K562 (cell line): ENCODE data around the gene CFD. TPM values are rescaled to one million over a fixed set of nuclear protein-coding genes. Genes with fewer than 3 reads are reported as not detected.

Source experiments
- ATAC-seq: fragments of 200-7000 bp; cut with Tn5 transposase; 3 replicates; pipeline ENCODE4 v1.9.1; 2020; ENCODE audit warnings: moderate library complexity
- BruUV-seq: library from RNA; stranded (reverse); fragments of 400-500 nt; replicated peaks from 2 replicates; lab custom pipeline; 2021; lab: Mats Ljungman, UMichigan
- CTCF ChIA-PET: fragments of 300-600 bp; formaldehyde crosslinking; extraction: SDS; loops from one replicate; lab custom pipeline; 2021; ENCODE audit warnings: low intra/inter-chr PET ratio; lab: Yijun Ruan, JAX
- POLR2A ChIA-PET: fragments of 300-600, 350-650 bp; sonication (Branson Sonifier 250); formaldehyde crosslinking; extraction: SDS; loops from one replicate; lab custom pipeline; 2021; ENCODE audit warnings: antibody characterized with exemption, inconsistent platforms; lab: Yijun Ruan, JAX
- DNase-seq, 4 experiments: peaks; one replicate each; pipeline versions ENCODE4 v3.0.0 to v3.0.0-alpha.2; 2011 to 2018; ENCODE audit warnings: low spot score in 3 of 4, mixed read lengths in 3 of 4; ENCODE audit errors: extremely low read depth in 1 of 4
- FAIRE-seq: peaks from 2 replicates; lab custom pipeline; 2011; peaks lifted over from hg19 to GRCh38; lab: Jason Lieb, UNC
- H2AFZ ChIP-seq: 2 replicates; pipeline ENCODE4 v1.6.0; 2011; ENCODE audit warnings: low read depth, low read length, control low read depth, inconsistent platforms
- H3K27ac ChIP-seq: fragments of 200-600 bp; 3 replicates; pipeline ENCODE4 v1.8.0; 2011; ENCODE audit warnings: low read depth, mild to moderate bottlenecking, control low read depth, inconsistent platforms, low read length, moderate library complexity, mixed read lengths; ENCODE audit errors: extremely low read depth
- H3K27me3 ChIP-seq, 2 experiments: fragments of 300-600 bp in 1 of 2; 2 replicates in 1 of 2; 3 replicates in 1 of 2; pipeline versions ENCODE4 v1.6.0 to v1.8.0; 2011; ENCODE audit warnings: inconsistent platforms in 2 of 2, low read length in 2 of 2, mild to moderate bottlenecking in 1 of 2, mixed read lengths in 1 of 2, moderate library complexity in 1 of 2; ENCODE audit not compliant: control insufficient read depth in 2 of 2, insufficient read depth in 2 of 2
- H3K36me3 ChIP-seq: fragments of 300-600 bp; 3 replicates; pipeline ENCODE4 v1.8.0; 2011; ENCODE audit warnings: mild to moderate bottlenecking, low read length, inconsistent platforms; ENCODE audit not compliant: control insufficient read depth, insufficient read depth
- H3K4me1 ChIP-seq, 2 experiments: fragments of 200-600 bp in 1 of 2; replicated peaks in 1 of 2; 2 replicates in 1 of 2; 3 replicates in 1 of 2; pipeline versions ENCODE4 v1.5.1 to v1.8.0; 2011; ENCODE audit warnings: inconsistent platforms in 2 of 2, low read length in 2 of 2, mild to moderate bottlenecking in 1 of 2, mixed read lengths in 1 of 2, moderate library complexity in 1 of 2; ENCODE audit not compliant: control insufficient read depth in 2 of 2, insufficient read depth in 2 of 2
- H3K4me2 ChIP-seq: 2 replicates; pipeline ENCODE4 v1.6.1; 2011; ENCODE audit warnings: low read length, control low read depth, inconsistent platforms, mixed read lengths; ENCODE audit not compliant: insufficient read depth
- H3K4me3 ChIP-seq: fragments of 200-600 bp; sonication (generic), shearing (Covaris generic); 2 replicates; pipeline ENCODE4 v1.5.1; 2016; ENCODE audit warnings: control low read depth, inconsistent platforms
- H3K79me2 ChIP-seq: fragments of 200-600 bp; 3 replicates; pipeline ENCODE4 v1.8.0; 2011; ENCODE audit warnings: low read length, inconsistent platforms; ENCODE audit not compliant: control insufficient read depth, insufficient read depth
- H3K9ac ChIP-seq, 2 experiments: 2 replicates each; pipeline versions ENCODE4 v1.6.0 to v1.6.1; 2011; ENCODE audit warnings: low read depth in 2 of 2, low read length in 2 of 2, control low read depth in 1 of 2, inconsistent platforms in 1 of 2, mild to moderate bottlenecking in 1 of 2, mixed read lengths in 1 of 2; ENCODE audit not compliant: insufficient read depth in 1 of 2
- H3K9me1 ChIP-seq: one replicate; pipeline ENCODE4 v1.6.0; 2011; ENCODE audit warnings: inconsistent platforms, mild to moderate bottlenecking, low read length, moderate library complexity; ENCODE audit not compliant: control insufficient read depth, insufficient read depth
- H3K9me3 ChIP-seq: replicated peaks from 2 replicates; pipeline ENCODE4 v1.5.1; 2011; ENCODE audit warnings: low read depth, low read length, inconsistent platforms; ENCODE audit not compliant: control insufficient read depth, insufficient read depth
- H4K20me1 ChIP-seq: replicated peaks from 2 replicates; pipeline ENCODE4 v1.6.1; 2011; ENCODE audit warnings: low read length, inconsistent platforms, mixed read lengths; ENCODE audit not compliant: control insufficient read depth, insufficient read depth
- ATF4 ChIP-seq: fragments of 450-650 bp; formaldehyde crosslinking; IDR thresholded peaks from 2 replicates; pipeline ENCODE4 v1.4.0; 2022; ENCODE audit warnings: mild to moderate bottlenecking, moderate library complexity
- CCNT2 ChIP-seq: IDR thresholded peaks from 2 replicates; pipeline ENCODE4 v1.6.1; 2011; ENCODE audit warnings: borderline replicate concordance, low read depth, mild to moderate bottlenecking, moderate library complexity, mixed read lengths, low read length; ENCODE audit not compliant: insufficient read length; ENCODE audit errors: extremely low read depth
- CHD2 ChIP-seq: IDR thresholded peaks from 2 replicates; pipeline ENCODE4 v1.6.1; 2011; ENCODE audit warnings: low read depth, low read length
- DACH1 ChIP-seq: fragments of 450-650 bp; IDR thresholded peaks from 2 replicates; pipeline ENCODE4 v1.6.1; 2018; ENCODE audit not compliant: partially characterized antibody
- HDAC6 ChIP-seq: IDR thresholded peaks from 2 replicates; pipeline ENCODE4 v1.6.1; 2012; ENCODE audit warnings: low read depth, mild to moderate bottlenecking, control low read depth, inconsistent platforms, low read length, moderate library complexity
- PCBP1 ChIP-seq: fragments of 200-400 bp; formaldehyde crosslinking; IDR thresholded peaks from 2 replicates; pipeline ENCODE4 v1.6.1; 2018; ENCODE audit warnings: mild to moderate bottlenecking, low read depth, low read length; ENCODE audit not compliant: poor library complexity, severe bottlenecking
- POLR2A ChIP-seq: fragments of 450-650 bp; conservative IDR thresholded peaks from 2 replicates; pipeline ENCODE4 v1.6.1; 2016
- RBM25 ChIP-seq: fragments of 200-400 bp; formaldehyde crosslinking; IDR thresholded peaks from 2 replicates; pipeline ENCODE4 v1.6.1; 2018; ENCODE audit warnings: low read length, low read depth, moderate library complexity; ENCODE audit not compliant: severe bottlenecking
- SIN3A ChIP-seq, 2 experiments: fragments of 150-350 bp in 1 of 2; IDR thresholded peaks; 2 replicates each; pipeline ENCODE4 v1.6.1; 2011 to 2016; ENCODE audit warnings: borderline replicate concordance in 2 of 2, low read depth in 2 of 2, low read length in 2 of 2, mild to moderate bottlenecking in 2 of 2, moderate library complexity in 2 of 2; ENCODE audit not compliant: control insufficient read depth in 1 of 2
- SIX5 ChIP-seq, 2 experiments: IDR thresholded peaks; 2 replicates each; pipeline ENCODE4 v1.6.1; 2011; ENCODE audit warnings: low read length in 2 of 2, borderline replicate concordance in 1 of 2, low read depth in 1 of 2, mild to moderate bottlenecking in 1 of 2, moderate library complexity in 1 of 2; ENCODE audit not compliant: insufficient read depth in 1 of 2
- TCF3 ChIP-seq: sonication (generic); formaldehyde crosslinking; IDR thresholded peaks from 2 replicates; pipeline ENCODE4 v1.4.0; 2020; ENCODE audit warnings: mild to moderate bottlenecking, missing genetic modification reagents
- TFAM ChIP-seq: fragments of 250-450 bp; sonication (Bioruptor Pico); conservative IDR thresholded peaks from 2 replicates; pipeline ENCODE4 v1.5.0; 2021; ENCODE audit warnings: mild to moderate bottlenecking, moderate library complexity
- ZBTB9 ChIP-seq: fragments of 450-650 bp; formaldehyde crosslinking; IDR thresholded peaks from 2 replicates; pipeline ENCODE4 v1.4.0; 2020; ENCODE audit warnings: mild to moderate bottlenecking, moderate library complexity
- ZNF24 ChIP-seq: fragments of 450-650 bp; IDR thresholded peaks from 2 replicates; pipeline ENCODE4 v1.6.1; 2016
- ZNF253 ChIP-seq: fragments of 250-450 bp; sonication (Bioruptor Pico); conservative IDR thresholded peaks from 2 replicates; pipeline ENCODE4 v1.6.1; 2021; ENCODE audit warnings: mild to moderate bottlenecking
- ZNF311 ChIP-seq: fragments of 250-450 bp; sonication (Bioruptor Pico); IDR thresholded peaks from 2 replicates; pipeline ENCODE4 v1.4.0; 2020; ENCODE audit warnings: mild to moderate bottlenecking, moderate library complexity
- ZNF644 ChIP-seq: fragments of 200-800 bp; sonication (Bioruptor generic); IDR thresholded peaks from 2 replicates; pipeline ENCODE4 v1.6.1; 2016; ENCODE audit warnings: low read depth, missing genetic modification characterization, missing compliant biosample characterization
- WGBS: fragments of 100-300 bp; shearing (Covaris generic); methylation state at CpG from one replicate; pipeline ENCODE4 v1.1.6; 2016; ENCODE audit warnings: low coverage, mixed read lengths; ENCODE audit not compliant: insufficient coverage; ENCODE audit errors: missing lambda C conversion rate; 5-methylcytosine and 5-hydroxymethylcytosine counted together
- in situ Hi-C: fragments of 300-500 bp; cut with MboI; formaldehyde crosslinking; loops from 4 replicates; pipeline ENCODE4 v1.15.0; 2018; ENCODE audit warnings: inconsistent platforms, mixed read lengths
- intact Hi-C: fragments of 100-400 bp; cut with micrococcal nuclease; formaldehyde crosslinking; loops from 2 replicates; pipeline ENCODE4 v1.14.2; 2022
- polyA plus RNA-seq, 8 experiments: library from polyadenylated mRNA; depleted of rRNA in 4 of 8; stranded (reverse) in 5 of 8; unstranded in 3 of 8; fragments of >200 nt; fragmentation: Nextera tagmentation in 2 of 8; fragmentation: Illumina TruSeq in 1 of 8; extraction: Ambion mirVana in 2 of 8; extraction: Trizol in 1 of 8; gene quantifications; 2 replicates each; pipeline versions ENCODE4 v1.2.1 to v1.2.3, GENCODE V29; 2011 to 2014; ENCODE audit warnings: inconsistent platforms in 1 of 8, missing spikeins in 1 of 8
- total RNA-seq, 7 experiments: library from RNA; depleted of rRNA in 6 of 7; stranded (reverse); fragments of >200 nt in 6 of 7; fragmentation: Illumina TruSeq in 2 of 7; extraction: Trizol in 2 of 7; gene quantifications; 2 replicates each; pipeline versions ENCODE4 v1.2.1 to v1.2.3, GENCODE V29; 2011 to 2021; ENCODE audit warnings: low replicate concordance in 1 of 7
- TF ChIP-seq, protein P1 (sequence below): fragments of 450-650 bp; conservative IDR thresholded peaks from 2 replicates; pipeline ENCODE4 v1.6.1; 2016; ENCODE audit warnings: missing genetic modification characterization, low read depth, mild to moderate bottlenecking, missing compliant biosample characterization, moderate library complexity

The CFD gene
- total and polyA plus RNA-seq, 9 of the 15 experiments (the other 6 are each of a cell fraction or from before 2014, with no cell fraction given), result 0.52 to 59.4 (median 7.6) TPM

- TF ChIP-seq POLR2A (peak; percentile 87), ZBTB9 (CRISPR knock-in tag) (no peak), SIN3A (IDR thresholded peaks at IDR 0.05; ENCODE audit: borderline replicate concordance in 2 of 2, control insufficient read depth in 1 of 2, low read depth in 2 of 2, low read length in 2 of 2) (peak in 1 of 2 experiments; percentile 32; a peak in 1 of 4 replicates)
- TF ChIP-seq, all 486 proteins: peak for 9
Observed at GRCh38 chr19:867301-867793, 7.9 kb downstream of the CFD start (continued).

GRCh38 chr19:867855-868457 lies 8.5 kb downstream of the CFD start:
- CTCF ChIA-PET, result no interaction called here
- ATAC-seq (no peak), FAIRE-seq (no peak), DNase-seq (no peak)
- no peak overlapping the region for H3K9ac ChIP-seq
- no peak overlapping the region for H3K4me2 ChIP-seq
- 97% methylated on average over 35 of the region's 39 CpGs for WGBS
- no peak overlapping the region for H3K27ac ChIP-seq
- BruUV-seq, result TSS peak; percentile 43
- H3K4me1 ChIP-seq, result peaks cover 23 to 78% of the 10 kb centered on the region in 2 experiments
- H3K4me3 ChIP-seq, result no peak overlapping the region
- H3K9me1 ChIP-seq, result no peaks in the 10 kb centered on the region
- H3K79me2 ChIP-seq, result peaks cover 8% of the 10 kb centered on the region; the same call in 2 of the 3 replicates
- POLR2A ChIA-PET, result no interaction called here
- no peaks in the 10 kb centered on the region for H3K9me3 ChIP-seq
- in situ Hi-C loops, result no loop called here
- no peaks in the 10 kb centered on the region; the same call in 1 of the 2 replicates for H4K20me1 ChIP-seq
- H3K36me3 ChIP-seq, result peaks cover 67% of the 10 kb centered on the region; the same call in 2 of the 3 replicates
- intact Hi-C loops, result no loop called here
- H3K27me3 ChIP-seq, result no peaks in the 10 kb centered on the region
- no peak overlapping the region for H2AFZ ChIP-seq
- TF ChIP-seq, protein P1, sequence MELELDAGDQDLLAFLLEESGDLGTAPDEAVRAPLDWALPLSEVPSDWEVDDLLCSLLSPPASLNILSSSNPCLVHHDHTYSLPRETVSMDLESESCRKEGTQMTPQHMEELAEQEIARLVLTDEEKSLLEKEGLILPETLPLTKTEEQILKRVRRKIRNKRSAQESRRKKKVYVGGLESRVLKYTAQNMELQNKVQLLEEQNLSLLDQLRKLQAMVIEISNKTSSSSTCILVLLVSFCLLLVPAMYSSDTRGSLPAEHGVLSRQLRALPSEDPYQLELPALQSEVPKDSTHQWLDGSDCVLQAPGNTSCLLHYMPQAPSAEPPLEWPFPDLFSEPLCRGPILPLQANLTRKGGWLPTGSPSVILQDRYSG (tag), result no peak
- no peak for TF ChIP-seq RBM25
- peak; percentile 28; the same call in 1 of the 2 replicates for TF ChIP-seq HDAC6
- TF ChIP-seq SIX5 (IDR thresholded peaks at IDR 0.05; ENCODE audit: borderline replicate concordance in 1 of 2, insufficient read depth in 1 of 2, low read depth in 1 of 2, low read length in 2 of 2), result no peak
- TF ChIP-seq ZNF253 (CRISPR knock-in tag), result no peak
- TF ChIP-seq ZNF24, result no peak
- TF ChIP-seq ZNF644 (tag), result no peak
- no peak for TF ChIP-seq DACH1
- no peak for TF ChIP-seq ZNF311 (CRISPR knock-in tag)
- no peak for TF ChIP-seq CHD2
- peak; percentile 28 for TF ChIP-seq PCBP1
- TF ChIP-seq CCNT2, result peak; percentile 49
- TF ChIP-seq TFAM (CRISPR knock-in tag), result no peak
- TF ChIP-seq ATF4 (CRISPR knock-in tag), result no peak
- no peak for TF ChIP-seq TCF3 (CRISPR knock-in tag)
